ENCODE measurements around the gene HOXA3.
A peak's percentile ranks its signal among the peaks of the same experiment; 100 is the strongest.

HOXA3 gene

DNA sequence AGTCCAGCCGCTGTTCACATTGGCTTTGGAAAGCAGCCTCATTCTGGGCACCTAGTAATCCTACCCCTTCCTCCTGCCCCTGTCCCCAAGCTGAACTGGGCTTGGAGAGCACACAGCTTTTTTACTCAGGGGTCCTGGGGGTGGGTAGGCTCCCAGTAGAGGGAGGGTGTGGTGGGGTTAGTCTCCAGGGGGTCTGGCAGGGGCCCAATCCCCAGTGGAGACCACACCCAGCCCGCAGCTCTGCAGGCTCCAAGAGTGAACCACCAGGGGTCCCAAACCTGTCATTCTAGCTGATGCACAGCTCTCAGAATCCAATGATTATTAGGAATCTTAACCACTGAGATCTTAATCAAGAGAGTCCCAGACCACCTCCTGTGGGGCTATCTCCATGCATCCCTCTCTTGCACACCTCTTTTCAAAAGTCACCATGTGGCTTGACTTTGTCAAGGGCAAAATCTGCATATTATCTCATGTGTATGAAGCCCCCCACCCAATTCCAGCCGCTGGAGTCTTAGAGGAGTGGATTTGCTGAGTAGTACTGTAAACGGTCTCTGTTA, 30.0 kb upstream of the HOXA3 start:
- no peak for ATAC-seq (ENCODE audit: low read depth)
- H3K36me3 ChIP-seq (ENCODE audit: low read depth): no peaks in the 10 kb centered on the region
- peak; percentile 45 for DNase-seq (ENCODE audit: low spot score)
- H3K9me3 ChIP-seq (ENCODE audit: severe bottlenecking): no peaks in the 10 kb centered on the region
- TF ChIP-seq, protein P1, sequence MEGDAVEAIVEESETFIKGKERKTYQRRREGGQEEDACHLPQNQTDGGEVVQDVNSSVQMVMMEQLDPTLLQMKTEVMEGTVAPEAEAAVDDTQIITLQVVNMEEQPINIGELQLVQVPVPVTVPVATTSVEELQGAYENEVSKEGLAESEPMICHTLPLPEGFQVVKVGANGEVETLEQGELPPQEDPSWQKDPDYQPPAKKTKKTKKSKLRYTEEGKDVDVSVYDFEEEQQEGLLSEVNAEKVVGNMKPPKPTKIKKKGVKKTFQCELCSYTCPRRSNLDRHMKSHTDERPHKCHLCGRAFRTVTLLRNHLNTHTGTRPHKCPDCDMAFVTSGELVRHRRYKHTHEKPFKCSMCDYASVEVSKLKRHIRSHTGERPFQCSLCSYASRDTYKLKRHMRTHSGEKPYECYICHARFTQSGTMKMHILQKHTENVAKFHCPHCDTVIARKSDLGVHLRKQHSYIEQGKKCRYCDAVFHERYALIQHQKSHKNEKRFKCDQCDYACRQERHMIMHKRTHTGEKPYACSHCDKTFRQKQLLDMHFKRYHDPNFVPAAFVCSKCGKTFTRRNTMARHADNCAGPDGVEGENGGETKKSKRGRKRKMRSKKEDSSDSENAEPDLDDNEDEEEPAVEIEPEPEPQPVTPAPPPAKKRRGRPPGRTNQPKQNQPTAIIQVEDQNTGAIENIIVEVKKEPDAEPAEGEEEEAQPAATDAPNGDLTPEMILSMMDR (IDR thresholded peaks at IDR 0.05; ENCODE audit: poor library complexity, severe bottlenecking): no peak
- H3K27me3 ChIP-seq (ENCODE audit: insufficient read depth, poor library complexity, severe bottlenecking): no peaks in the 10 kb centered on the region
- H3K4me3 ChIP-seq (ENCODE audit: severe bottlenecking): peak overlapping the region; percentile 49
- peaks cover 12% of the 10 kb centered on the region for H3K4me1 ChIP-seq (ENCODE audit: insufficient read depth, poor library complexity, severe bottlenecking)
- H3K27ac ChIP-seq (ENCODE audit: poor library complexity, severe bottlenecking): peak overlapping the region; percentile 92

DNA sequence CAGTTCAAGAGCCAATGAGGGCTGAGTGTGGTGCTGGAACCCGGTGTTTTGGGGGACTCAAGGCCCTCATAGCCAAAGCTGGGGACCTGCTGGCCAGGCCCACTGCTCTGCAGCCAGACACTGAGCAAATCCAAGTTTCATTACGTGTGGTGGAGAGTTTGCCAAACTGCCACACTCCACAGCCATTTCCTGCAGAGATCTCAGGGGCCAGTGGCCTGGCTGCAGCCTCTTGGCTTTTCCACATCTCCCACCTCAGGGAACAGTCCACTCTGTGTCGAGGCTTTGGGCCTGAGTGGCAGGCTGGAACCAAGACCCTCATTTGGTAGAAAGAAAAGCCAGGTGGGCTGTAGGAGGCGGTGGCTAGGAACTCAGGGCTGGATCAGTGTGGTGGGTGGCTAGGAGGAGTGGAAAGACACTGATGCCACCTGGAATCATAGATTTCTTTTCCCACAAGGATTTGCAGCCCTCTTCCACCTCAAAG, 29.5 kb upstream of the HOXA3 start:
- no peak for ATAC-seq (ENCODE audit: low read depth)
- no peak for DNase-seq (ENCODE audit: low spot score)
- no peaks in the 10 kb centered on the region for H3K27me3 ChIP-seq (ENCODE audit: insufficient read depth, poor library complexity, severe bottlenecking)
- TF ChIP-seq, protein P1 (IDR thresholded peaks at IDR 0.05; ENCODE audit: poor library complexity, severe bottlenecking): no peak
- no peaks in the 10 kb centered on the region for H3K9me3 ChIP-seq (ENCODE audit: severe bottlenecking)
- H3K4me3 ChIP-seq (ENCODE audit: severe bottlenecking): no peak overlapping the region
- H3K27ac ChIP-seq (ENCODE audit: poor library complexity, severe bottlenecking): peak overlapping the region; percentile 92
- H3K4me1 ChIP-seq (ENCODE audit: insufficient read depth, poor library complexity, severe bottlenecking): peaks cover 11% of the 10 kb centered on the region
- H3K36me3 ChIP-seq (ENCODE audit: low read depth): no peaks in the 10 kb centered on the region

DNA sequence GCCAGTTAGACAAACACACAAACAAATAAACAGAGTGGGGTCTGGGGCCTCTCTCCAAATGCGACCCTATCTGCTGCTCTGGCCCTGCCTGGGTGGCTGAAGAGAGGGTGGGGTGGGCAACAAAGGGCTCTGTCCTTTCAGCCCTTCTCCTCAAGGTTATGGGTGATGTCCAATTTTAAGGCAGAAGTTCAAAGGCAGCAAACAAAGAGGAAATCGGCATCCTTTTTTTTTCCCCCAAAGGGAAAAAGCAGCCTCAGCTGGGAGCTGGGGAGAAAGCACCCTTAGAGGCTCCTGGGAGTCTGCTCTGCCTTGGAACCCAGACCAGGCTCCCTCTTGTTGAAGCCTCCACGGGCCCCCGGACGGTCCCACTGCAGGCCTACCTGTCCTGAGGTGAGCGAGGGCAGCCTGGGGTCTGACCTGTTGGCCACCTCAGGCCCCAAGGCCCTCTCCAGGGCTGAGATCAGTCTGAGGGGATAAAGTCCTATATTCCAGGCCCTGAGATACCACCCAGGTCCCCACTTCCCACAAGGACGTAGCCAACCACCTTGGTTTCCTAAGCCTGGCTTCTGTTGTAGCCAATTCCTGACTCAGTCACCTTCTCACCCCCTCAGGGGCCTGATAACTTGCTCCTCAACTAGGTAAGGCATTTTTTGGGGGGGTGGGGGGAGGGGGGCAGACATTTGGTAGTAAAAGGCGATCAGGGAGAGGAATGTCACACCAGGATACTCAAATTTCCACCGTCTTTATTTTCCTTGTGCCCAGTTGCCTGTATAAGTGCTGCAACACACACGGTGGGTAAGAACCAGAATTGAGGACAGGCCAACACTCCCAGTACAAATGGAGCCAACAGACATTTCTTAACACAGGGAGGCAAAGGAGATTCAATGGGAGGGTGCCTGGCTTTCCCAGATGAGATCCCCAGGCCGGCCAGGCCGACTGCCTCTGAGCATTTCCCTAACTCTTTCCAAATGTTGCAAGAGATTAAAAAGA, 28.3 kb upstream of the HOXA3 start:
- Histone ChIP-seq H3K27me3 (ENCODE audit: insufficient read depth, poor library complexity, severe bottlenecking) (no peaks in the 10 kb centered on the region), H3K9me3 (ENCODE audit: severe bottlenecking) (no peaks in the 10 kb centered on the region), H3K4me3 (ENCODE audit: severe bottlenecking) (peak overlapping the region; percentile 33), H3K36me3 (ENCODE audit: low read depth) (no peaks in the 10 kb centered on the region), H3K4me1 (ENCODE audit: insufficient read depth, poor library complexity, severe bottlenecking) (peaks cover 18% of the 10 kb centered on the region), H3K27ac (ENCODE audit: poor library complexity, severe bottlenecking) (peak overlapping the region; percentile 93)
- DNase-seq (ENCODE audit: low spot score) (peak; percentile 61), ATAC-seq (ENCODE audit: low read depth) (no peak)
- TF ChIP-seq, protein P1 (IDR thresholded peaks at IDR 0.05; ENCODE audit: poor library complexity, severe bottlenecking): no peak

DNA sequence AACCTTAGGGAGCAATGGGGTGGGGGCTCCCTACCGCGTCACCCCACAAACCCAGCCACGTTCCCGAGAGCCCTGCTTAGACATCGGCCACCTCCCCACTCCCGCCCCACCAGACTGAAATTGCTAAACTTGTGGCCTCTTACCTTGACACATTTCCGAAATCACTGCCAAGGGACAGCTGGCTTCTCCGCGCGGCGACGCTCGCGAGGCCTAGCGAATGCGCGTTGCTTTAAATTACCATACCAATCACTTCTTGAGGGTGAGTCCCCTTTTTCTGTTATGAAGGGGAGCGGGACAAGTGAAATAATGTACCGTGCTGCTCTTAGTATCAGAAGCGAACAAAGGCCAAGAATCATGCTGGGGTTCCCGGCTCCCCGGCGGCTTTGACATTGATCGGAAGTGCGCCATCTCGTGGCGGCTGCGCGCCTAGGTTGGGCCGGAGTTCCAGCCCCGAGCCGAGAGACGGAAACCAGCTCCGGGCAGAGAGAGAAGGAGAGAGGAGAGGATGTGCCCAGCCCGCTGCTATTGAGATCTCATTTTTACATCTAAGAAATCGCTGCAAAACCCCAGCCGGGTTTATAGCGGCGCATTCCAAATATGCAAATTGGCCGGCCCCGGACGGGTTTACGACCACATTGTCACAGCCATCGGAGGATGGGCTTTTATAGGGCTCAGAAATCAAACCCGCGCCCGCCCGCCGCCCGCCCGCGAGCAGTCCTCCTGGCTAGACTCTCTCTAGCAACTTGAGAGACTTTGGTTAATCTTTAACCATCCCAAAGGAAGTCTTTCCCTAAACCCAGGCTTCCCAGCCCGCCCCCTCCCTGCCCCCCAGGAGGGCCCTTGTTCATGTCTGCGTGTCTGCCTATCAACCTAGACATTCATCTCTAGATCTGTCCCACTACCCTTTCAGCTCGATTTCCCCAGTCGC, 27.4 kb upstream of the HOXA3 start:
- Histone ChIP-seq H3K27me3 (ENCODE audit: insufficient read depth, poor library complexity, severe bottlenecking) (no peaks in the 10 kb centered on the region), H3K4me3 (ENCODE audit: severe bottlenecking) (peak overlapping the region; percentile 33)

More for the DNA sequence above, 27.4 kb upstream of the HOXA3 start:
- Histone ChIP-seq H3K27ac (ENCODE audit: poor library complexity, severe bottlenecking) (peak overlapping the region; percentile 93), H3K9me3 (ENCODE audit: severe bottlenecking) (no peaks in the 10 kb centered on the region), H3K4me1 (ENCODE audit: insufficient read depth, poor library complexity, severe bottlenecking) (peaks cover 25% of the 10 kb centered on the region), H3K36me3 (ENCODE audit: low read depth) (no peaks in the 10 kb centered on the region)
- ATAC-seq (ENCODE audit: low read depth) (peak; percentile 42), DNase-seq (ENCODE audit: low spot score) (peak; percentile 82)
- TF ChIP-seq, protein P1 (IDR thresholded peaks at IDR 0.05; ENCODE audit: poor library complexity, severe bottlenecking): peak; percentile 94

Data from RWPE2 (cell line).